Kidney epithelial cell (primary cell): ENCODE measurements around the gene SKAP2. TPM values are rescaled to one million over a fixed set of nuclear protein-coding genes. Genes with fewer than 3 reads are reported as not detected.

Experiments used
- DNase-seq: peaks from one replicate; pipeline ENCODE4 v3.0.0-alpha.2; 2010; ENCODE audit warnings: low read depth
- H3K27me3 ChIP-seq: 2 replicates; pipeline ENCODE4 v1.6.0; 2011; ENCODE audit warnings: low read length; ENCODE audit not compliant: control insufficient read depth, insufficient read depth
- H3K36me3 ChIP-seq: 2 replicates; pipeline ENCODE4 v1.5.1; 2011; ENCODE audit warnings: low read length; ENCODE audit not compliant: control insufficient read depth, insufficient read depth
- H3K4me3 ChIP-seq: 2 replicates; pipeline ENCODE4 v1.5.1; 2011; ENCODE audit warnings: low read depth, mild to moderate bottlenecking, control low read depth, low read length
- total RNA-seq: library from RNA; depleted of rRNA; stranded (reverse); fragments of >200 nt; gene quantifications from 2 replicates; pipeline ENCODE4 v1.2.3, GENCODE V29; 2015
- TF ChIP-seq, protein P1 (sequence below): IDR thresholded peaks from 2 replicates; pipeline ENCODE4 v1.5.1; 2011; ENCODE audit warnings: mild to moderate bottlenecking, moderate library complexity, low read length, control low read depth, inconsistent platforms; ENCODE audit not compliant: insufficient read depth, poor library complexity, severe bottlenecking

SKAP2 gene
- total RNA-seq, 1 donor from 2014 or later: 35.6 TPM

DNA sequence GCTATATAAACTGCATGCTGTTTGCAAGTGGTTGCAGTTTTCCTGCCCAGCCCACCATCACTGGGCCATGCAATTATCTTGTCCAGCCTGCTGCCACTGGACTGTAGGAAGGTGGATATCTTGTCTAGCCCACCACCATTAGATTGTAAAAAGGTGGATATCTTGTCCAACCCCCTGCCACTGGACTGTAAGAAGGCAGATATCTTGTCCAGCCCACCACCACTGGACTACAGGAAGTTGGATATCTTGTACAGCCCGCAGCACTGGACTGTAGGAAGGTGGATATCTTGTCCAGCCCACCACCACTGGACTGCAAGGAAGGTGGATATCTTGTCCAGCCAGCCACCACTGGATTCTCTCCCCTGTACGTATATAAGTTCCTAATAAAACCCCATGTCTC, 69.8 kb downstream of the SKAP2 start:
- no peak for DNase-seq
- H3K4me3 ChIP-seq: no peak overlapping the region
- H3K27me3 ChIP-seq: no peaks in the 10 kb centered on the region
- TF ChIP-seq, protein P1, sequence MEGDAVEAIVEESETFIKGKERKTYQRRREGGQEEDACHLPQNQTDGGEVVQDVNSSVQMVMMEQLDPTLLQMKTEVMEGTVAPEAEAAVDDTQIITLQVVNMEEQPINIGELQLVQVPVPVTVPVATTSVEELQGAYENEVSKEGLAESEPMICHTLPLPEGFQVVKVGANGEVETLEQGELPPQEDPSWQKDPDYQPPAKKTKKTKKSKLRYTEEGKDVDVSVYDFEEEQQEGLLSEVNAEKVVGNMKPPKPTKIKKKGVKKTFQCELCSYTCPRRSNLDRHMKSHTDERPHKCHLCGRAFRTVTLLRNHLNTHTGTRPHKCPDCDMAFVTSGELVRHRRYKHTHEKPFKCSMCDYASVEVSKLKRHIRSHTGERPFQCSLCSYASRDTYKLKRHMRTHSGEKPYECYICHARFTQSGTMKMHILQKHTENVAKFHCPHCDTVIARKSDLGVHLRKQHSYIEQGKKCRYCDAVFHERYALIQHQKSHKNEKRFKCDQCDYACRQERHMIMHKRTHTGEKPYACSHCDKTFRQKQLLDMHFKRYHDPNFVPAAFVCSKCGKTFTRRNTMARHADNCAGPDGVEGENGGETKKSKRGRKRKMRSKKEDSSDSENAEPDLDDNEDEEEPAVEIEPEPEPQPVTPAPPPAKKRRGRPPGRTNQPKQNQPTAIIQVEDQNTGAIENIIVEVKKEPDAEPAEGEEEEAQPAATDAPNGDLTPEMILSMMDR: no peak
- H3K36me3 ChIP-seq: no peaks in the 10 kb centered on the region

DNA sequence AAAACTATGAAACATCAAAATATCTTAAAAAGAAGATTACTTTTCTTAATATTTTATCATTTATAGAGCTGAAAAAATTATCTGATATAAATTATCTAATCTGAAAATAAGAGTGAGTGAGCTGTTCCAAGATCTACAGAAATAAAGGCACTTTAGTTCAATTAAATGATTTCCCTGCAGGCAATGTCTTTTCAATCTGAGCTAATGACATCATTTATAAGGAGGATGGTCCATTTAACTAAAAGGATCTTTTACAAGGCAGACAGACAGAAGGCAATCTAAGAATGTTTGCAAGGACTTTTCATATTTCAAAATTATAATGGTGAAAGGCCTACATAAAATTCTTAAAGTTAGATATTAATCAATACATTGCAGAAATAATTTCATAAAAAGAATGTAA, 71.8 kb downstream of the SKAP2 start:
- TF ChIP-seq, protein P1: no peak
- H3K36me3 ChIP-seq: no peaks in the 10 kb centered on the region

DNA sequence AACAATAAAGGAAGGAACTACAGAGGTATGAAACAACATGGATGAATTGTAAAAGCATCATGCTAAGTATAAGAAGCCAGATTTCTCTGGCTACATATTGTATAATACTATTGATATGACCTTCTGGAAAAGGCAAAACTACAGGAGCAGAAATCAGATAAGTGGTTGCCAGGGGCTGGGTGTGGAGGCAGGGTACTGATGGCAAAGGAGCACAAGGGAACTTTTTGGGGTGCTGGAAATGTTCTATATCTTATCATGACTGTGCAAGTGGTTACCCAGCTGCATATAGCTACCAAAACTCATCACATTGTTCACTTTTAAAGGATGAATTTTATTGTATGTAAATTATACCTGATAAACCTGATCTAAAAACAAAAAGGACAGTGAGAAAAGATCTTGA, 72.4 kb downstream of the SKAP2 start:
- TF ChIP-seq, protein P1: no peak
- DNase-seq: no peak
- Histone ChIP-seq H3K27me3 (no peaks in the 10 kb centered on the region), H3K36me3 (no peaks in the 10 kb centered on the region), H3K4me3 (no peak overlapping the region)

More for the DNA sequence above, 71.8 kb downstream of the SKAP2 start:
- DNase-seq: no peak
- Histone ChIP-seq H3K4me3 (no peak overlapping the region), H3K27me3 (no peaks in the 10 kb centered on the region)

DNA sequence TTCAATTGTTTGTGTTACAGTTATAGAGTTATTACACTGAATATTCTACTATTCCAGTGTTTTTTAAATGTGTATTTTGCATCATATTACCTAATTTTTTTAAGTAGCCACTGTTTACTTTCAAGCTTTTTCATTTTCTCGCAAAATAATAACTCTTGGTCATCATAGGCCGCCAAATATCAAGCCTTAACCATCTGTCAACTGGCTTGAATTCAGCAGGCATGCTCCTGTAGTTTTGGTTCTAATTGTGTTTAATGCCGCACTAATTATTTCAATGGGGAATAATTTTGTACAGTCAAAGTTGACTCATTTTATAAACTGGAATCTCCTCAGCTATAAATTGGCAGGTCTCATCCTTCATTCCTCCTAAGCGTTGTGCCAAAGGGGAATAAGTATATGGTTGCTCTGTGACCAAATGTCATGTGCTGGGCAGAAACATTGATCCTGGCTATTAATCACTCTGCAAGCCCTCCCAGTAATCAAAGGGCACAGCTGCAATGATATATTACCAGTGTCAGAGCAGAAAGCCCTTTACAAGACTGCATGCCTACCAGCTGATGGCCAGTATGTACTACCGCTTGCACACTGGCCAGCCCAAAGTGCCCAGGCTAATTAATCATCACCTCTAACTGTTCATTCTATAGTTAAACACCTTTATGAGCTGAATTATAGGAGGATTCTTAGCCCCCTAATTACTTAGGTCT, 74.8 kb downstream of the SKAP2 start:
- TF ChIP-seq, protein P1: no peak
- no peak overlapping the region for H3K4me3 ChIP-seq
- no peaks in the 10 kb centered on the region for H3K36me3 ChIP-seq
- no peaks in the 10 kb centered on the region for H3K27me3 ChIP-seq
- no peak for DNase-seq

DNA sequence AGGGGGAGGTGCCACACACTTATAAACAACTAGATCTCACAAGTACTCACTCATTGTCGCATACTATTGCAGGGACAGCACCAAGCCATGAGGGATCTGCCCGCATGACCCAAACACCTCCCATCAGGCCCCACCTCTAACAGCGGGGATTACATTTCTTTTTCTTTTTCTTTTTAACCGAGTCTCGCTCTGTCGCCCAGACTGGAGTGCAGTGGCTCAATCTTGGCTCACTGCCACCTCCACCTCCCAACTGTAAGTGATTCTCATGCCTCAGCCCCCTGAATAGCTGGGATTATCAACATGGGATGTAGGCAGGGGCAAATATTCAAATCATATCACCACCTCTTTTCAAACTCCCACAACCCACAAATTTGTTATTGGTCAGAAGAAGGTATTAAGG, 76.7 kb downstream of the SKAP2 start:
- H3K4me3 ChIP-seq: no peak overlapping the region
- no peak for DNase-seq
- H3K27me3 ChIP-seq: no peaks in the 10 kb centered on the region
- H3K36me3 ChIP-seq: no peaks in the 10 kb centered on the region
- TF ChIP-seq, protein P1: no peak

DNA sequence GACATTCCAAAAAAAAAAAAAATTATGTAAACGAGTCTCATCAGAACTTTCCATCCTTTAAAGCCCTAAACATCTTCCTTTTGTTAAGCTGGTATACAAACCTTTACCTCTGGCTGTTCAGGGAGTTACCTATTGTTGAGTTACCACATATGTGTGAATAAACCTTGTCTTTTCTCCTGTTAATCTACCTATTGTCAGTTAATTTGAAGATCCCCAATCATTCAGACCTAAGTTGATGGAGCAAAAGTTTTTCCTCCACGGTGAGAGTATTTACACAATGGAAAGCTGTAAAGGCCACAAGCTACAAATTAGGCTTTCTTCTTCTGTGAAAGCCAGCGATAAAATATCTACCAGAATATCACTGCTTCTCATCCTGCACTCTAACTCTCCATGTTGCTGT, 80.3 kb downstream of the SKAP2 start:
- no peak overlapping the region for H3K4me3 ChIP-seq
- no peak for DNase-seq
- H3K36me3 ChIP-seq: no peaks in the 10 kb centered on the region
- no peaks in the 10 kb centered on the region for H3K27me3 ChIP-seq
- TF ChIP-seq, protein P1: no peak
